ENCODE results near the gene VASH2. TPM values are rescaled to one million over a fixed set of nuclear protein-coding genes. Genes with fewer than 3 reads are reported as not detected.

Gene VASH2
- total RNA-seq, 4 donors from 2014 or later: 1.5 TPM; not detected in 3

- no peak for DNase-seq
- peaks cover 20 to 21% of the 10 kb centered on the region in 2 donors for H3K4me1 ChIP-seq
- H3K9me3 ChIP-seq: no peaks in the 10 kb centered on the region
- TF ChIP-seq CTCF (IDR thresholded peaks at IDR 0.05 in 4 of 5, conservative IDR thresholded peaks at IDR 0.05 in 1 of 5) (no peak), POLR2A (IDR thresholded peaks at IDR 0.05) (no peak)
- ATAC-seq: no peak
- no peaks in the 10 kb centered on the region for H3K36me3 ChIP-seq
- intact Hi-C loops (cut with DNase I; ENCODE audit: low total_unique reads) (no loop called here), in situ Hi-C loops (cut with MboI; ENCODE audit: low sequenced_read_pairs in 4 of 4) (loop anchor here in 3 of 4 donors (25.0 kb wide), 2 partner anchors 163 to 313 kb away; no protein-coding TSS in a partner anchor)
- H3K27me3 ChIP-seq: no peaks in the 10 kb centered on the region
- no peak overlapping the region for H3K4me3 ChIP-seq
- H3K27ac ChIP-seq: no peak overlapping the region
Measured at GRCh38 chr1:212975111-212975918, 25.0 kb downstream of the VASH2 start.

- intact Hi-C loops (cut with DNase I; ENCODE audit: low total_unique reads): no loop called here
- H3K27me3 ChIP-seq: no peaks in the 10 kb centered on the region
Measured at GRCh38 chr1:212976586-212976985, 26.2 kb downstream of the VASH2 start.

GRCh38 chr1:212977781-212978645, 27.7 kb downstream of the VASH2 start:
- in situ Hi-C loops (cut with MboI; ENCODE audit: low sequenced_read_pairs in 4 of 4) (loop anchor here in 3 of 4 donors (25.0 kb wide), 2 partner anchors 166 to 316 kb away; no protein-coding TSS in a partner anchor), intact Hi-C loops (cut with DNase I; ENCODE audit: low total_unique reads) (no loop called here)
- DNase-seq (no peak), ATAC-seq (no peak)
- Histone ChIP-seq H3K36me3 (no peaks in the 10 kb centered on the region), H3K9me3 (no peaks in the 10 kb centered on the region), H3K4me3 (no peak overlapping the region), H3K4me1 (peaks cover 45% of the 10 kb centered on the region in 2 donors), H3K27me3 (no peaks in the 10 kb centered on the region), H3K27ac (no peak overlapping the region)
- TF ChIP-seq POLR2A (IDR thresholded peaks at IDR 0.05) (no peak), CTCF (IDR thresholded peaks at IDR 0.05 in 4 of 5, conservative IDR thresholded peaks at IDR 0.05 in 1 of 5) (no peak)

More at GRCh38 chr1:212976586-212976985, 26.2 kb downstream of the VASH2 start:
- TF ChIP-seq POLR2A (IDR thresholded peaks at IDR 0.05): no peak
- no peak for TF ChIP-seq CTCF (IDR thresholded peaks at IDR 0.05 in 4 of 5, conservative IDR thresholded peaks at IDR 0.05 in 1 of 5)
- Histone ChIP-seq H3K27ac (no peak overlapping the region), H3K9me3 (no peaks in the 10 kb centered on the region), H3K4me1 (peaks cover 32 to 33% of the 10 kb centered on the region in 2 donors), H3K36me3 (no peaks in the 10 kb centered on the region), H3K4me3 (no peak overlapping the region)
- DNase-seq (no peak), ATAC-seq (no peak)
- in situ Hi-C loops (cut with MboI; ENCODE audit: low sequenced_read_pairs in 4 of 4): loop anchor here in 3 of 4 donors (25.0 kb wide), 2 partner anchors 164 to 314 kb away; no protein-coding TSS in a partner anchor

- intact Hi-C loops (cut with DNase I; ENCODE audit: low total_unique reads): loop anchor here (1.0 to 5.0 kb wide), 3 partner anchors 36 to 122 kb away; partner anchors contain the start of genes ANGEL2 and FLVCR1
- in situ Hi-C loops (cut with MboI; ENCODE audit: low sequenced_read_pairs in 4 of 4): loop anchor here in 3 of 4 donors (25.0 kb wide), 2 partner anchors 167 to 317 kb away; no protein-coding TSS in a partner anchor
- H3K4me1 ChIP-seq: peaks cover 45 to 46% of the 10 kb centered on the region in 2 donors
Measured at GRCh38 chr1:212979340-212980122, 29.2 kb downstream of the VASH2 start.

More at GRCh38 chr1:212979340-212980122, 29.2 kb downstream of the VASH2 start:
- peak in 1 of 2 donors; percentile 27 for DNase-seq
- Histone ChIP-seq H3K4me3 (no peak overlapping the region), H3K27me3 (no peaks in the 10 kb centered on the region), H3K9me3 (no peaks in the 10 kb centered on the region), H3K27ac (peak overlapping the region; percentile 9 to 70 (median 59)), H3K36me3 (no peaks in the 10 kb centered on the region)
- ATAC-seq: peak; percentile 50 to 73
- no peak for TF ChIP-seq POLR2A (IDR thresholded peaks at IDR 0.05)
- no peak for TF ChIP-seq CTCF (IDR thresholded peaks at IDR 0.05 in 4 of 5, conservative IDR thresholded peaks at IDR 0.05 in 1 of 5)

Data from gastrocnemius medialis (tissue), 4 donors.